Suppressor macrophage treated with lipopolysaccharide for 1 hour (primary cell): Measurements from ENCODE around the gene ADAT3.
A peak's percentile ranks its signal among the peaks of the same experiment; 100 is the strongest.
"Not testable (repeated sequence)": the region's sequence is repeated elsewhere in the genome, so short reads cannot be mapped to it uniquely, and the experiment has no call there.

Experiments
- DNase-seq, 3 donors: peaks; one replicate each; pipeline ENCODE4 v3.0.0-alpha.2; 2020 to 2022

The ADAT3 gene

GRCh38 chr19:1884291-1884718 is 20.9 kb upstream of the ADAT3 start:
- no peak for DNase-seq

GRCh38 chr19:1884719-1885334 is 20.4 kb upstream of the ADAT3 start:
- peak in 1 of 3 donors; percentile 38 for DNase-seq

- peak; percentile 97 to 99 (median 99) for DNase-seq
Measured at GRCh38 chr19:1885398-1886119, 19.6 kb upstream of the ADAT3 start, which contains the start of gene ABHD17A. ABHD17A (minus strand) TSS chr19:1885496; CDS start chr19:1881566, 3,930 bp downstream.

GRCh38 chr19:1886360-1886759 is 18.8 kb upstream of the ADAT3 start:
- DNase-seq: not testable (repeated sequence)

- no peak for DNase-seq
Measured at GRCh38 chr19:1888385-1888784, 16.8 kb upstream of the ADAT3 start.

GRCh38 chr19:1889907-1890306 is 15.3 kb upstream of the ADAT3 start:
- no peak for DNase-seq

- DNase-seq: no peak
Measured at GRCh38 chr19:1893791-1894190, 11.4 kb upstream of the ADAT3 start.

GRCh38 chr19:1896508-1896907 is 8.7 kb upstream of the ADAT3 start:
- no peak for DNase-seq

GRCh38 chr19:1901940-1902404 is 3.2 kb upstream of the ADAT3 start:
- peak; percentile 94 to 98 (median 97) for DNase-seq

- DNase-seq: no peak
Measured at GRCh38 chr19:1902923-1903322, 2.3 kb upstream of the ADAT3 start.

- no peak for DNase-seq
Measured at GRCh38 chr19:1904860-1905109, 414 bp upstream of the ADAT3 start.

GRCh38 chr19:1905863-1906375 is 720 bp downstream of the ADAT3 start:
- DNase-seq: no peak

- DNase-seq: no peak
Measured at GRCh38 chr19:1906985-1907562, 1.9 kb downstream of the ADAT3 start.

GRCh38 chr19:1907563-1908363 is 2.6 kb downstream of the ADAT3 start:
- no peak for DNase-seq

GRCh38 chr19:1908364-1908678 is 3.1 kb downstream of the ADAT3 start:
- no peak for DNase-seq

- DNase-seq: no peak
Measured at GRCh38 chr19:1909761-1910080, 4.5 kb downstream of the ADAT3 start.

GRCh38 chr19:1910177-1910576 is 5.0 kb downstream of the ADAT3 start:
- DNase-seq: no peak

- no peak for DNase-seq
Measured at GRCh38 chr19:1911098-1911497, 5.9 kb downstream of the ADAT3 start.

GRCh38 chr19:1911995-1912394 is 6.8 kb downstream of the ADAT3 start:
- no peak for DNase-seq

- no peak for DNase-seq
Measured at GRCh38 chr19:1912760-1913505, 7.7 kb downstream of the ADAT3 start.

- DNase-seq: no peak
Measured at GRCh38 chr19:1913781-1914577, 8.8 kb downstream of the ADAT3 start.

- DNase-seq: no peak
Measured at GRCh38 chr19:1914826-1915341, 9.7 kb downstream of the ADAT3 start.
